GM23338 (cell line): ENCODE data around the gene BMP5. TPM values are rescaled to one million over a fixed set of nuclear protein-coding genes. Genes with fewer than 3 reads are reported as not detected.

Experiments used
- ATAC-seq: fragments of 200-7000 bp; cut with Tn5 transposase; 3 replicates; pipeline ENCODE4 v1.9.1; 2020
- DNase-seq: peaks from one replicate; pipeline ENCODE4 v3.0.0-alpha.2; 2015; ENCODE audit warnings: low spot score
- H2AFZ ChIP-seq: fragments of 200-600 bp; sonication (generic); 2 replicates; pipeline ENCODE4 v1.8.0; 2016; ENCODE audit warnings: antibody characterized with exemption, mild to moderate bottlenecking, moderate library complexity
- H3F3A ChIP-seq: fragments of 200-600 bp; sonication (generic); replicated peaks from 2 replicates; pipeline ENCODE4 v1.8.0; 2017; ENCODE audit warnings: antibody characterized with exemption, mixed run types, low read depth
- H3K27ac ChIP-seq: fragments of 200-600 bp; sonication (generic); 2 replicates; pipeline ENCODE4 v1.6.1; 2016; ENCODE audit warnings: low read depth
- H3K27me3 ChIP-seq: fragments of 200-600 bp; sonication (generic); 2 replicates; pipeline ENCODE4 v1.8.0; 2016; ENCODE audit warnings: mild to moderate bottlenecking, mixed run types, moderate library complexity; ENCODE audit not compliant: insufficient read depth
- H3K36me3 ChIP-seq: fragments of 200-600 bp; sonication (generic); 2 replicates; pipeline ENCODE4 v1.8.0; 2016; ENCODE audit warnings: mild to moderate bottlenecking; ENCODE audit not compliant: insufficient read depth
- H3K4me1 ChIP-seq: fragments of 200-600 bp; sonication (generic); 2 replicates; pipeline ENCODE4 v1.8.0; 2016; ENCODE audit warnings: mild to moderate bottlenecking, moderate library complexity; ENCODE audit not compliant: insufficient read depth
- H3K4me2 ChIP-seq: fragments of 200-600 bp; sonication (generic); 2 replicates; pipeline ENCODE4 v1.7.1; 2017; ENCODE audit warnings: mixed run types
- H3K4me3 ChIP-seq: fragments of 200-600 bp; sonication (generic); 2 replicates; pipeline ENCODE4 v1.6.1; 2016; ENCODE audit warnings: mixed run types
- H3K79me2 ChIP-seq: fragments of 200-600 bp; sonication (generic); replicated peaks from 2 replicates; pipeline ENCODE4 v1.8.0; 2017; ENCODE audit warnings: mild to moderate bottlenecking; ENCODE audit not compliant: insufficient read depth
- H3K9me2 ChIP-seq: fragments of 200-600 bp; sonication (generic); 2 replicates; pipeline ENCODE4 v1.8.0; 2017; ENCODE audit not compliant: insufficient read depth
- H4K20me1 ChIP-seq: fragments of 200-600 bp; sonication (generic); replicated peaks from 2 replicates; pipeline ENCODE4 v1.8.0; 2017; ENCODE audit warnings: mild to moderate bottlenecking; ENCODE audit not compliant: insufficient read depth
- H3K27ac Mint-ChIP-seq: 2 replicates; pipeline ENCODE4 v1.8.0; 2020; ENCODE audit warnings: inconsistent platforms, mild to moderate bottlenecking, moderate library complexity, mixed read lengths
- H3K27me3 Mint-ChIP-seq: 3 replicates; pipeline ENCODE4 v1.8.0; 2022; ENCODE audit warnings: low read depth, mild to moderate bottlenecking, moderate library complexity, mixed read lengths, inconsistent platforms; ENCODE audit not compliant: insufficient read depth, poor library complexity
- H3K36me3 Mint-ChIP-seq: 3 replicates; pipeline ENCODE4 v1.8.0; 2021; ENCODE audit warnings: low read depth, mild to moderate bottlenecking, inconsistent platforms, moderate library complexity, mixed read lengths
- H3K4me1 Mint-ChIP-seq: 3 replicates; pipeline ENCODE4 v1.8.0; 2020; ENCODE audit warnings: mild to moderate bottlenecking, inconsistent platforms, mixed read lengths
- H3K4me3 Mint-ChIP-seq: 3 replicates; pipeline ENCODE4 v1.8.0; 2021; ENCODE audit warnings: moderate library complexity, mild to moderate bottlenecking, inconsistent platforms, mixed read lengths
- H3K9me3 Mint-ChIP-seq: 3 replicates; pipeline ENCODE4 v1.8.0; 2020; ENCODE audit warnings: moderate library complexity, mild to moderate bottlenecking, inconsistent platforms, mixed read lengths
- CTCF ChIP-seq, 2 experiments: fragments of 200-600 bp in 1 of 2; sonication (generic) in 1 of 2; conservative IDR thresholded peaks; 2 replicates each; pipeline versions ENCODE4 v1.5.1 to v1.6.1; 2016 to 2017; ENCODE audit warnings: antibody characterized with exemption in 2 of 2, low read depth in 2 of 2, mild to moderate bottlenecking in 2 of 2, moderate library complexity in 1 of 2
- ETS1 ChIP-seq: IDR thresholded peaks from 2 replicates; pipeline ENCODE4 v1.6.1; 2016; ENCODE audit warnings: antibody characterized with exemption
- EZH2phosphoT487 ChIP-seq: fragments of 200-600 bp; sonication (generic); IDR thresholded peaks from one replicate; pipeline ENCODE4 v1.8.1; 2018; ENCODE audit warnings: antibody characterized with exemption; ENCODE audit not compliant: unreplicated experiment
- NANOG ChIP-seq: IDR thresholded peaks from 2 replicates; pipeline ENCODE4 v1.6.1; 2016; ENCODE audit warnings: antibody characterized with exemption, borderline replicate concordance
- STAT1 ChIP-seq: IDR thresholded peaks from one replicate; pipeline ENCODE4 v1.6.1; 2016; ENCODE audit warnings: antibody characterized with exemption; ENCODE audit not compliant: unreplicated experiment
- ZNF114 ChIP-seq: fragments of 250-450 bp; sonication (Bioruptor Pico); IDR thresholded peaks from 2 replicates; pipeline ENCODE4 v1.5.0; 2020; ENCODE audit warnings: mild to moderate bottlenecking, moderate library complexity
- ZNF462 ChIP-seq: fragments of 250-450 bp; sonication (Bioruptor Pico); IDR thresholded peaks from 2 replicates; pipeline ENCODE4 v1.5.0; 2020; ENCODE audit warnings: mild to moderate bottlenecking, moderate library complexity
- polyA plus RNA-seq: library from polyadenylated mRNA; unstranded; fragments of >200 nt; fragmentation: Nextera tagmentation; extraction: Ambion mirVana; gene quantifications from 2 replicates; pipeline ENCODE4 v1.2.1, GENCODE V29; 2016
- total RNA-seq: library from RNA; depleted of rRNA; stranded (reverse); fragments of >200 nt; shearing (Covaris generic); gene quantifications from 2 replicates; pipeline ENCODE4 v1.2.3, GENCODE V29; 2014

The BMP5 gene
- total and polyA plus RNA-seq, 2 experiments from 2014 or later: 0.06 to 0.07 TPM

- TF ChIP-seq ZNF462: no peak
- no peak for TF ChIP-seq ZNF114 (CRISPR knock-in tag)
- no peak for TF ChIP-seq STAT1
- TF ChIP-seq NANOG: no peak
- no peak for TF ChIP-seq EZH2phosphoT487
- no peak for TF ChIP-seq ETS1
These were observed 7.2 kb downstream of the BMP5 start (continued) for GRCh38 chr6:55868176-55868575.

DNA sequence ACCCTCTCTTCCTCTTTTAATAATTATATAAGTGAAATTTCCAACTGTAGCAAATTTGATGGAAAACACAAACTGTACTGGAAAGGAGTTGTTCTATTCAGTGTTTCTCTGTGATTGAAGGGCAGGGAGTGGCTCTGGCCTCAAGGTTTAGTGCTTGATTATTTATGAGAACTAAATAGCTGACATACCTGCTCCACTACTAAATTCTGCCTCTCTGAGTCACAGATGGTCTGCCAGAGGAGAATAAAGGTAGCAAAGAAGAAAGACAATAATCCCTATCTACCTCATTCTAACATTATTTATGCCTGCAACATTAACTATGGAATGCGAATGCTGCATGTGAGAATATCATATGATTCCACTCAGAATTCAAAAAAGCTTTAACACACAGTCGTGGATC, 9.3 kb downstream of the BMP5 start:
- ATAC-seq (no peak), DNase-seq (no peak)
- no peaks in the 10 kb centered on the region for H3K9me3 Mint-ChIP-seq
- H3K27me3 ChIP-seq: no peaks in the 10 kb centered on the region
- no peak overlapping the region for H3K4me2 ChIP-seq
- no peaks in the 10 kb centered on the region for H3K36me3 ChIP-seq
- H3K79me2 ChIP-seq: no peaks in the 10 kb centered on the region
- H2AFZ ChIP-seq: no peak overlapping the region
- H4K20me1 ChIP-seq: no peaks in the 10 kb centered on the region
- H3K4me1 Mint-ChIP-seq: no peaks in the 10 kb centered on the region; the same call in 1 of the 3 replicates
- no peak overlapping the region for H3K27ac Mint-ChIP-seq
- no peaks in the 10 kb centered on the region for H3F3A ChIP-seq
- H3K9me2 ChIP-seq: no peaks in the 10 kb centered on the region
- H3K27me3 Mint-ChIP-seq: peaks cover 2% of the 10 kb centered on the region
- H3K27ac ChIP-seq: no peak overlapping the region
- no peak overlapping the region for H3K4me3 ChIP-seq
- H3K4me1 ChIP-seq: no peaks in the 10 kb centered on the region
- no peaks in the 10 kb centered on the region for H3K36me3 Mint-ChIP-seq
- H3K4me3 Mint-ChIP-seq: no peak overlapping the region
- no peak for TF ChIP-seq CTCF (conservative IDR thresholded peaks at IDR 0.05; ENCODE audit: low read depth in 2 of 2)
- no peak for TF ChIP-seq ZNF462
